ENCODE measurements around the gene AP5S1. TPM values are rescaled to one million over a fixed set of nuclear protein-coding genes. Genes with fewer than 3 reads are reported as not detected.

The AP5S1 gene
- total and polyA plus RNA-seq, 2 of the 13 experiments (the other 11 are each of a cell fraction or from before 2014, with no cell fraction given), result 7.9 to 23.2 TPM

GRCh38 chr20:3820048-3820900 is at the start of gene AP5S1 (continued):
- TF ChIP-seq HOXA9 (CRISPR knock-in tag; IDR thresholded peaks at IDR 0.05; ENCODE audit: borderline replicate concordance) (peak; percentile 97), FOXA3 (CRISPR knock-in tag; IDR thresholded peaks at IDR 0.05) (peak; percentile 73), ZNF776 (CRISPR knock-in tag; IDR thresholded peaks at IDR 0.05) (peak; percentile 98), TCF7 (IDR thresholded peaks at IDR 0.05; ENCODE audit: low read depth) (no peak), ZNF280D (CRISPR knock-in tag; IDR thresholded peaks at IDR 0.05) (peak; percentile 72; the same call in 1 of the 2 replicates), TFDP2 (CRISPR knock-in tag; IDR thresholded peaks at IDR 0.05) (peak; percentile 92), REPIN1 (CRISPR knock-in tag; IDR thresholded peaks at IDR 0.05; ENCODE audit: borderline replicate concordance, low read depth) (peak; percentile 94), MIER3 (CRISPR knock-in tag; IDR thresholded peaks at IDR 0.05; ENCODE audit: borderline replicate concordance) (peak; percentile 70; the same call in 1 of the 2 replicates), BCLAF1 (IDR thresholded peaks at IDR 0.05) (no peak), AHR (CRISPR knock-in tag; IDR thresholded peaks at IDR 0.05) (peak; percentile 88), RFXANK (CRISPR knock-in tag; IDR thresholded peaks at IDR 0.05) (peak; percentile 18; the same call in 1 of the 2 replicates), ZNF761 (CRISPR knock-in tag; conservative IDR thresholded peaks at IDR 0.05) (peak; percentile 94), GATAD1 (CRISPR knock-in tag; IDR thresholded peaks at IDR 0.05) (peak; percentile 97), SRSF1 (optimal IDR thresholded peaks at IDR 0.05; ENCODE audit: low read depth, low read length) (peak; percentile 84), SETDB1 (CRISPR knock-in tag; IDR thresholded peaks at IDR 0.05; ENCODE audit: borderline replicate concordance) (no peak)

All from HepG2 (cell line).